HEK293 (cell line): ENCODE results near the gene WRAP53.
A peak's percentile ranks its signal among the peaks of the same experiment; 100 is the strongest.

Experiments used
- CTCF ChIA-PET: fragments of 350-600 bp; formaldehyde crosslinking; extraction: SDS; loops from one replicate; lab custom pipeline; 2021; ENCODE audit warnings: antibody characterized with exemption; lab: Yijun Ruan, JAX
- POLR2A ChIA-PET: fragments of 300-600 bp; formaldehyde crosslinking; extraction: SDS; loops from one replicate; lab custom pipeline; 2020; ENCODE audit warnings: antibody characterized with exemption, inconsistent platforms; lab: Yijun Ruan, JAX
- H3K27ac ChIP-seq: fragments of 200-500 bp; sonication (Bioruptor generic); 2 replicates; pipeline ENCODE4 v1.5.1; 2014; ENCODE audit warnings: low read depth, low read length, control low read depth, inconsistent platforms; ENCODE audit errors: extremely low read depth
- H3K36me3 ChIP-seq, 2 experiments: fragments of 200-500 bp in 1 of 2; sonication (Bioruptor generic) in 1 of 2; 1 replicate in 1 of 2; 2 replicates in 1 of 2; pipeline ENCODE4 v1.5.1; 2014 to 2017; ENCODE audit warnings: inconsistent platforms in 2 of 2, low read length in 2 of 2; ENCODE audit not compliant: control insufficient read depth in 2 of 2, insufficient read depth in 1 of 2
- H3K4me1 ChIP-seq: fragments of 200-500 bp; sonication (Bioruptor generic); 2 replicates; pipeline ENCODE4 v1.5.1; 2014; ENCODE audit warnings: mild to moderate bottlenecking, low read length, inconsistent platforms; ENCODE audit not compliant: control insufficient read depth, insufficient read depth
- H3K4me3 ChIP-seq: 2 replicates; pipeline ENCODE4 v1.5.1; 2011; ENCODE audit warnings: low read depth, mild to moderate bottlenecking, control low read depth, low read length, moderate library complexity
- H3K9me3 ChIP-seq: fragments of 200-500 bp; sonication (Bioruptor generic); 2 replicates; pipeline ENCODE4 v1.5.1; 2014; ENCODE audit warnings: low read depth, low read length, inconsistent platforms; ENCODE audit not compliant: control insufficient read depth, insufficient read depth
- GLIS1 ChIP-seq: fragments of 450-650 bp; formaldehyde crosslinking; IDR thresholded peaks from 2 replicates; pipeline ENCODE4 v1.5.1; 2016; ENCODE audit warnings: missing biosample characterization, missing genetic modification characterization
- GLIS2 ChIP-seq: fragments of 450-650 bp; formaldehyde crosslinking; IDR thresholded peaks from 2 replicates; pipeline ENCODE4 v1.5.1; 2016; ENCODE audit warnings: missing biosample characterization, missing genetic modification characterization
- KLF1 ChIP-seq: fragments of 450-650 bp; formaldehyde crosslinking; IDR thresholded peaks from 2 replicates; pipeline ENCODE4 v1.5.1; 2016; ENCODE audit warnings: missing biosample characterization, missing genetic modification characterization
- KLF8 ChIP-seq: fragments of 450-650 bp; formaldehyde crosslinking; IDR thresholded peaks from 2 replicates; pipeline ENCODE4 v1.5.1; 2016; ENCODE audit warnings: missing biosample characterization, missing genetic modification characterization
- KLF9 ChIP-seq: fragments of 450-650 bp; formaldehyde crosslinking; IDR thresholded peaks from 2 replicates; pipeline ENCODE4 v1.5.1; 2016; ENCODE audit warnings: missing biosample characterization, missing genetic modification characterization, low read depth
- SCRT2 ChIP-seq: fragments of 450-650 bp; formaldehyde crosslinking; IDR thresholded peaks from 2 replicates; pipeline ENCODE4 v1.5.1; 2016; ENCODE audit warnings: missing biosample characterization, missing genetic modification characterization
- ZBTB20 ChIP-seq: fragments of 450-650 bp; formaldehyde crosslinking; IDR thresholded peaks from 2 replicates; pipeline ENCODE4 v1.5.1; 2016; ENCODE audit warnings: missing biosample characterization, missing genetic modification characterization
- ZBTB48 ChIP-seq: fragments of 450-650 bp; formaldehyde crosslinking; IDR thresholded peaks from 2 replicates; pipeline ENCODE4 v1.5.1; 2016; ENCODE audit warnings: missing biosample characterization, missing genetic modification characterization
- ZFHX2 ChIP-seq: fragments of 450-650 bp; formaldehyde crosslinking; conservative IDR thresholded peaks from 2 replicates; pipeline ENCODE4 v1.5.1; 2016; ENCODE audit warnings: missing biosample characterization, missing genetic modification characterization
- ZNF394 ChIP-seq: fragments of 450-650 bp; formaldehyde crosslinking; IDR thresholded peaks from 2 replicates; pipeline ENCODE4 v1.5.1; 2016; ENCODE audit warnings: missing biosample characterization, missing genetic modification characterization, mild to moderate bottlenecking, moderate library complexity, borderline replicate concordance
- ZNF404 ChIP-seq: fragments of 450-650 bp; formaldehyde crosslinking; IDR thresholded peaks from 2 replicates; pipeline ENCODE4 v1.5.1; 2017; ENCODE audit warnings: missing biosample characterization, missing genetic modification characterization
- ZNF600 ChIP-seq: fragments of 450-650 bp; formaldehyde crosslinking; IDR thresholded peaks from 2 replicates; pipeline ENCODE4 v1.5.1; 2016; ENCODE audit warnings: missing biosample characterization, missing genetic modification characterization
- ZNF658 ChIP-seq: fragments of 450-650 bp; formaldehyde crosslinking; IDR thresholded peaks from 2 replicates; pipeline ENCODE4; 2016; ENCODE audit warnings: missing biosample characterization, missing genetic modification characterization
- ZNF837 ChIP-seq: fragments of 450-650 bp; formaldehyde crosslinking; IDR thresholded peaks from 2 replicates; pipeline ENCODE4 v1.5.1; 2016; ENCODE audit warnings: missing biosample characterization, missing genetic modification characterization
- TF ChIP-seq, protein P1 (sequence below): fragments of 450-650 bp; formaldehyde crosslinking; IDR thresholded peaks from 2 replicates; pipeline ENCODE4 v1.5.1; 2016; ENCODE audit warnings: missing biosample characterization, missing genetic modification characterization
- TF ChIP-seq, protein P2 (sequence below): fragments of 450-650 bp; formaldehyde crosslinking; IDR thresholded peaks from 2 replicates; pipeline ENCODE4 v1.5.1; 2017; ENCODE audit warnings: missing biosample characterization, missing genetic modification characterization
- TF ChIP-seq, protein P3 (sequence below): fragments of 450-650 bp; formaldehyde crosslinking; IDR thresholded peaks from 2 replicates; pipeline ENCODE4 v1.5.1; 2016; ENCODE audit warnings: missing biosample characterization, missing genetic modification characterization
- TF ChIP-seq, protein P4 (sequence below): fragments of 450-650 bp; formaldehyde crosslinking; IDR thresholded peaks from 2 replicates; pipeline ENCODE4 v1.5.1; 2016; ENCODE audit warnings: missing biosample characterization, missing genetic modification characterization

Gene WRAP53

DNA sequence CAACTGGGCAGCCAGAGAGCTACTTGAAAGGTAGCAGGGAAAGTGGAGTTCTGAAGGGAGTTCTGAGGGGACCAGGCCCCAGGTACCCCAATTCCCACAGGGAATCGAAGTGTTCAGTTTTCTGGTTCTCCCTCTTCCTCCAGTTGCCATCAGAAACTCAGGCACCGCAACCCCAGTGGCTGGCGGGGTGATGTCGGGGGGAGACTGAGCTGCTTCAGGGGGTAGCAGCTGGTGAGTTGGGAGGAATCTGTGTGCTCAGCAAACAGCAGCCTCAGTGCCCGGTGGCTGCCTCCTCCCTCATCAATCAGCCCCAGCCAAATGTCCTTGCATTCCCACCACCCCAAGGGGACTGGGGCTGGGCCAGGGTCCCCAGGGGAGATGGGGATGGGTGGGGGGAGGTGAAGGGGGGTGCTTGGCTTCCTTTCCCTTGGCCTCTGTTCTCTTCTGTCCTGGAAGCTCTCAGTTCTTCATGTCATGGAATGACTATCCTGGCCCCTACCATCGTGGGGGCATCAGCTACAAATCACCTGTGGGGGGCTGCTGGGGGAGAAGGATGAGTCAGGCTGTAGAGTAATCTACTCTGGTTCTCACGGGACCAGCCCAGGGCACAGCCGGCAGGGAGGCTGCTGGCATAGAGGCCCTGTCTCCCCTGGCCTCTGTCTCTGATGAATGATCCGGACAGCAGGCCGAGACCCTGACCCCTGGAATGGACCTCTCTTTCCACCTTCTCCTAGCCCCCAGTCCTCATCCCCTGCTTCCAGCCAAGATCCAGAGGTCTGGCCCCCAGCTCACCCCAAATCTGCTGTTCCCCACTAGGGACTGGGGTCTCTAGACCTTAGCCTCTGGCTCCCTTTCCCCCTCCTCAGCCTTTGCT, 26.7 kb downstream of the WRAP53 start:
- ChIA-PET POLR2A (interaction anchor here (0.7 to 3.4 kb wide), 4 partner anchors 9 to 27 kb away, joined by 3 to 51 read pairs (median 14); partner anchors contain the start of genes EFNB3, TP53 and WRAP53), CTCF (interaction anchor here (0.7 to 0.9 kb wide), 3 partner anchors 8 to 326 kb away, joined by 3 to 4 read pairs (median 3); no protein-coding TSS in a partner anchor)
- no peak overlapping the region for H3K27ac ChIP-seq
- no peak for TF ChIP-seq ZNF837 (tag by site-specific recombination)
- TF ChIP-seq, protein P1, sequence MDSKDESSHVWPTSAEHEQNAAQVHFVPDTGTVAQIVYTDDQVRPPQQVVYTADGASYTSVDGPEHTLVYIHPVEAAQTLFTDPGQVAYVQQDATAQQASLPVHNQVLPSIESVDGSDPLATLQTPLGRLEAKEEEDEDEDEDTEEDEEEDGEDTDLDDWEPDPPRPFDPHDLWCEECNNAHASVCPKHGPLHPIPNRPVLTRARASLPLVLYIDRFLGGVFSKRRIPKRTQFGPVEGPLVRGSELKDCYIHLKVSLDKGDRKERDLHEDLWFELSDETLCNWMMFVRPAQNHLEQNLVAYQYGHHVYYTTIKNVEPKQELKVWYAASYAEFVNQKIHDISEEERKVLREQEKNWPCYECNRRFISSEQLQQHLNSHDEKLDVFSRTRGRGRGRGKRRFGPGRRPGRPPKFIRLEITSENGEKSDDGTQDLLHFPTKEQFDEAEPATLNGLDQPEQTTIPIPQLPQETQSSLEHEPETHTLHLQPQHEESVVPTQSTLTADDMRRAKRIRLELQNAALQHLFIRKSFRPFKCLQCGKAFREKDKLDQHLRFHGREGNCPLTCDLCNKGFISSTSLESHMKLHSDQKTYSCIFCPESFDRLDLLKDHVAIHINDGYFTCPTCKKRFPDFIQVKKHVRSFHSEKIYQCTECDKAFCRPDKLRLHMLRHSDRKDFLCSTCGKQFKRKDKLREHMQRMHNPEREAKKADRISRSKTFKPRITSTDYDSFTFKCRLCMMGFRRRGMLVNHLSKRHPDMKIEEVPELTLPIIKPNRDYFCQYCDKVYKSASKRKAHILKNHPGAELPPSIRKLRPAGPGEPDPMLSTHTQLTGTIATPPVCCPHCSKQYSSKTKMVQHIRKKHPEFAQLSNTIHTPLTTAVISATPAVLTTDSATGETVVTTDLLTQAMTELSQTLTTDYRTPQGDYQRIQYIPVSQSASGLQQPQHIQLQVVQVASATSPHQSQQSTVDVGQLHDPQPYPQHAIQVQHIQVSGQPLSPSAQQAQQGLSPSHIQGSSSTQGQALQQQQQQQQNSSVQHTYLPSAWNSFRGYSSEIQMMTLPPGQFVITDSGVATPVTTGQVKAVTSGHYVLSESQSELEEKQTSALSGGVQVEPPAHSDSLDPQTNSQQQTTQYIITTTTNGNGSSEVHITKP (tag by site-specific recombination), result no peak
- TF ChIP-seq KLF8 (tag by site-specific recombination), result no peak
- TF ChIP-seq ZNF658 (tag by site-specific recombination), result no peak
- TF ChIP-seq ZNF600 (tag by site-specific recombination), result 0 out of 2 replicates have a peak, but pooled peaks have one; percentile 5
- TF ChIP-seq, protein P2, sequence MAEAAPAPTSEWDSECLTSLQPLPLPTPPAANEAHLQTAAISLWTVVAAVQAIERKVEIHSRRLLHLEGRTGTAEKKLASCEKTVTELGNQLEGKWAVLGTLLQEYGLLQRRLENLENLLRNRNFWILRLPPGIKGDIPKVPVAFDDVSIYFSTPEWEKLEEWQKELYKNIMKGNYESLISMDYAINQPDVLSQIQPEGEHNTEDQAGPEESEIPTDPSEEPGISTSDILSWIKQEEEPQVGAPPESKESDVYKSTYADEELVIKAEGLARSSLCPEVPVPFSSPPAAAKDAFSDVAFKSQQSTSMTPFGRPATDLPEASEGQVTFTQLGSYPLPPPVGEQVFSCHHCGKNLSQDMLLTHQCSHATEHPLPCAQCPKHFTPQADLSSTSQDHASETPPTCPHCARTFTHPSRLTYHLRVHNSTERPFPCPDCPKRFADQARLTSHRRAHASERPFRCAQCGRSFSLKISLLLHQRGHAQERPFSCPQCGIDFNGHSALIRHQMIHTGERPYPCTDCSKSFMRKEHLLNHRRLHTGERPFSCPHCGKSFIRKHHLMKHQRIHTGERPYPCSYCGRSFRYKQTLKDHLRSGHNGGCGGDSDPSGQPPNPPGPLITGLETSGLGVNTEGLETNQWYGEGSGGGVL, result peak; percentile 80
- peak; percentile 76 for TF ChIP-seq GLIS1 (tag by site-specific recombination)
- 0 out of 2 replicates have a peak, but pooled peaks have one; percentile 2 for TF ChIP-seq GLIS2
- TF ChIP-seq, protein P3, sequence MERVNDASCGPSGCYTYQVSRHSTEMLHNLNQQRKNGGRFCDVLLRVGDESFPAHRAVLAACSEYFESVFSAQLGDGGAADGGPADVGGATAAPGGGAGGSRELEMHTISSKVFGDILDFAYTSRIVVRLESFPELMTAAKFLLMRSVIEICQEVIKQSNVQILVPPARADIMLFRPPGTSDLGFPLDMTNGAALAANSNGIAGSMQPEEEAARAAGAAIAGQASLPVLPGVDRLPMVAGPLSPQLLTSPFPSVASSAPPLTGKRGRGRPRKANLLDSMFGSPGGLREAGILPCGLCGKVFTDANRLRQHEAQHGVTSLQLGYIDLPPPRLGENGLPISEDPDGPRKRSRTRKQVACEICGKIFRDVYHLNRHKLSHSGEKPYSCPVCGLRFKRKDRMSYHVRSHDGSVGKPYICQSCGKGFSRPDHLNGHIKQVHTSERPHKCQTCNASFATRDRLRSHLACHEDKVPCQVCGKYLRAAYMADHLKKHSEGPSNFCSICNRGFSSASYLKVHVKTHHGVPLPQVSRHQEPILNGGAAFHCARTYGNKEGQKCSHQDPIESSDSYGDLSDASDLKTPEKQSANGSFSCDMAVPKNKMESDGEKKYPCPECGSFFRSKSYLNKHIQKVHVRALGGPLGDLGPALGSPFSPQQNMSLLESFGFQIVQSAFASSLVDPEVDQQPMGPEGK (tag by site-specific recombination), result 0 out of 2 replicates have a peak, but pooled peaks have one; percentile 25
- TF ChIP-seq ZBTB20 (tag by site-specific recombination), result 0 out of 2 replicates have a peak, but pooled peaks have one; percentile 23
- TF ChIP-seq, all 188 proteins: peak for 6
- Histone ChIP-seq H3K4me1 (peaks cover 6% of the 10 kb centered on the region), H3K9me3 (no peaks in the 10 kb centered on the region), H3K36me3 (no peaks in the 10 kb centered on the region), H3K4me3 (no peak overlapping the region)

DNA sequence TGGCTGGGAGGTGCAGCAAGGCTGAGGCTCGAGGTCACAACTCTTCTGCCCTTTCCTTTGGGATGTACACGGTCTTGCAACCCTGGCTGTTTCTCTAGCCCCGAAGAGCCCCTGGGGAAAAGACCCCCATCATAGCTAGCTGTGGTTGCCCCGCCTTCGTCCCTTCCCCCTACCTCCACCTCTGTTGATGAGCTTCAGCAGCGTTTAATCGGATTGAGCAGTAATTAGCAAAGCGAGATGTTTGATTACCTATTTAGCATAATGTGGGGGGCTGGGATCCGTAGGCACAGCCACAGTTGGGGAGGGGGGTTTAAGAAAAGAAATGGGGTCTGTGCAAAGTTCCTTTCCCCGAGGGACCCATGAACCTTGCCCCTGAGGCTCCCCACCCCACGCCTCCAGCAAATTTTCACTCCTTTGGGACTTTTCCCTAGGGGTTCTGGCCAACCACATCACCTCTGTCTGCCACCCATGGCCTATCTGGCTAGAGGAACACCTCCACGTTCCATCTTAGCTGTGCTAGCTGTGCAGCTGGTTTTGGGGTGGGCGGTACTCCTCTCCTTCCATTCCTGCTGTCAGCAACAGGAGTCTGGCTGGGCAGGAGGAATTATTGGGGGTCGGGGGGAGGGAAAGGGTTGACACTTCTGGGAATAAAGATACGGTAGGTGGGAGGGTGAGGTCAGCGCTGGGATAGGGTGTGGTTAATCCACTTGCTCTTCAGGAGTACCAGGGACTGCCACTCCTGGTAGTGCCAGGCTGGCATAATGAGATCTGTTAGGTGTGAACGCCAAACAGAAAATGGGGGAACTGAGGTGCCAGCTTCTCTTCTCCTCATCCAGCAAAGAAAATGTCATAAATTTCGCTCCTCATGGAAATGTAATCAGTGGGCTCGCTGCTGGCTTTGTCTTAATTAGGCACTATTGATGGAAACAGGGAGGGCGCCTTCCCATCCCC, 27.9 kb downstream of the WRAP53 start:
- POLR2A ChIA-PET, result interaction anchor here (0.6 to 3.2 kb wide), 8 partner anchors 9 to 136 kb away, joined by 3 to 51 read pairs (median 5); partner anchors contain the start of genes EFNB3, MPDU1, SAT2 and TP53
- H3K4me3 ChIP-seq, result peak overlapping the region; percentile 54
- CTCF ChIA-PET, result interaction anchor here (0.6 to 2.5 kb wide), 16 partner anchors 10 to 615 kb away, joined by 3 to 49 read pairs (median 4); partner anchors contain the start of genes EFNB3, NAA38, SAT2 and TP53
- no peaks in the 10 kb centered on the region for H3K9me3 ChIP-seq
- H3K36me3 ChIP-seq, result no peaks in the 10 kb centered on the region
- H3K4me1 ChIP-seq, result peaks cover 9% of the 10 kb centered on the region
- peak overlapping the region; percentile 38; the same call in 1 of the 2 replicates for H3K27ac ChIP-seq
- 0 out of 2 replicates have a peak, but pooled peaks have one; percentile 5 for TF ChIP-seq ZNF394 (tag by site-specific recombination)
- TF ChIP-seq KLF9 (tag by site-specific recombination), result no peak
- no peak for TF ChIP-seq ZNF404
- TF ChIP-seq ZBTB48 (tag by site-specific recombination), result no peak
- peak; percentile 59 for TF ChIP-seq ZFHX2
- TF ChIP-seq, protein P4, sequence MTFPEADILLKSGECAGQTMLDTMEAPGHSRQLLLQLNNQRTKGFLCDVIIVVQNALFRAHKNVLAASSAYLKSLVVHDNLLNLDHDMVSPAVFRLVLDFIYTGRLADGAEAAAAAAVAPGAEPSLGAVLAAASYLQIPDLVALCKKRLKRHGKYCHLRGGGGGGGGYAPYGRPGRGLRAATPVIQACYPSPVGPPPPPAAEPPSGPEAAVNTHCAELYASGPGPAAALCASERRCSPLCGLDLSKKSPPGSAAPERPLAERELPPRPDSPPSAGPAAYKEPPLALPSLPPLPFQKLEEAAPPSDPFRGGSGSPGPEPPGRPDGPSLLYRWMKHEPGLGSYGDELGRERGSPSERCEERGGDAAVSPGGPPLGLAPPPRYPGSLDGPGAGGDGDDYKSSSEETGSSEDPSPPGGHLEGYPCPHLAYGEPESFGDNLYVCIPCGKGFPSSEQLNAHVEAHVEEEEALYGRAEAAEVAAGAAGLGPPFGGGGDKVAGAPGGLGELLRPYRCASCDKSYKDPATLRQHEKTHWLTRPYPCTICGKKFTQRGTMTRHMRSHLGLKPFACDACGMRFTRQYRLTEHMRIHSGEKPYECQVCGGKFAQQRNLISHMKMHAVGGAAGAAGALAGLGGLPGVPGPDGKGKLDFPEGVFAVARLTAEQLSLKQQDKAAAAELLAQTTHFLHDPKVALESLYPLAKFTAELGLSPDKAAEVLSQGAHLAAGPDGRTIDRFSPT, result peak; percentile 90
- peak; percentile 67; the same call in 1 of the 2 replicates for TF ChIP-seq SCRT2
- peak; percentile 44; the same call in 1 of the 2 replicates for TF ChIP-seq KLF1 (tag by site-specific recombination)
